Aorta (tissue), 5 donors: ENCODE results near the gene SNX3. TPM values are rescaled to one million over a fixed set of nuclear protein-coding genes. Genes with fewer than 3 reads are reported as not detected.

ENCODE experiments used
- ATAC-seq: fragments of 200-7000 bp; cut with Tn5 transposase; one replicate; pipeline ENCODE4 v1.9.1; 2022; ENCODE audit warnings: moderate library complexity; ENCODE audit not compliant: low FRiP score
- DNase-seq, 2 donors: peaks; one replicate each; pipeline ENCODE4 v3.0.0-alpha.2; 2020
- H3K27ac ChIP-seq, 2 donors: one replicate each; pipeline ENCODE4 v1.5.1; 2013; ENCODE audit warnings: low read length in 2 of 2, mild to moderate bottlenecking in 2 of 2, moderate library complexity in 2 of 2, control low read depth in 1 of 2, inconsistent platforms in 1 of 2, low read depth in 1 of 2
- H3K27me3 ChIP-seq, 2 donors: one replicate each; pipeline ENCODE4 v1.6.1; 2013; ENCODE audit warnings: control low read depth in 1 of 2, low read length in 1 of 2, mild to moderate bottlenecking in 1 of 2, moderate library complexity in 1 of 2; ENCODE audit not compliant: insufficient read depth in 2 of 2, control insufficient read depth in 1 of 2
- H3K36me3 ChIP-seq, 2 donors: one replicate each; pipeline ENCODE4 v1.6.1; 2013; ENCODE audit warnings: control low read depth in 1 of 2, low read length in 1 of 2, mild to moderate bottlenecking in 1 of 2; ENCODE audit not compliant: insufficient read depth in 2 of 2, control insufficient read depth in 1 of 2
- H3K4me1 ChIP-seq, 2 donors: one replicate each; pipeline ENCODE4 v1.6.1; 2013; ENCODE audit warnings: low read length in 2 of 2, control low read depth in 1 of 2, mild to moderate bottlenecking in 1 of 2, moderate library complexity in 1 of 2; ENCODE audit not compliant: insufficient read depth in 2 of 2, control insufficient read depth in 1 of 2
- H3K4me3 ChIP-seq, 2 donors: one replicate each; pipeline ENCODE4 v1.5.1; 2013; ENCODE audit warnings: low read length in 2 of 2, control low read depth in 1 of 2, mild to moderate bottlenecking in 1 of 2
- H3K9me3 ChIP-seq: one replicate; pipeline ENCODE4 v1.6.1; 2013; ENCODE audit warnings: mild to moderate bottlenecking, low read length; ENCODE audit not compliant: control insufficient read depth
- WGBS, 2 donors: extraction: QIAGEN DNeasy Blood & Tissue Kit; methylation state at CpG; one replicate each; pipeline ENCODE4 v1.1.7; 2013; 5-methylcytosine and 5-hydroxymethylcytosine counted together
- intact Hi-C, 2 donors: fragments of 100-400 bp; cut with DNase I; formaldehyde crosslinking; loops; one replicate each; pipeline versions ENCODE4 v1.14.2 to v1.15.0; 2022
- polyA plus RNA-seq, 2 donors: library from polyadenylated mRNA; stranded (reverse); fragments of 200-250 nt; gene quantifications; one replicate each; pipeline ENCODE4 v1.2.3, GENCODE V29; 2013
- total RNA-seq, 2 donors: library from RNA; stranded (reverse); fragmentation: NEBNext Ultra II Directional; extraction: Animal tissue kit (Norgen Biotek cat#: 25700); gene quantifications; one replicate each; pipeline ENCODE4 v1.2.1, GENCODE V29; 2021
- donor health status: healthy with polysubstance abuse.
- donor health status: Bipolar disorder and iron deficiency.
- donor health status: DM: no; HTN: no; CAD: no.
- donor health status: DM: no; HTN: no; CAD: no.
- donor health status: DM: yes; HTN: yes; CAD: no.

Gene SNX3
- total and polyA plus RNA-seq, 4 donors: 148 to 328 (median 190) TPM

GRCh38 chr6:108174371-108175175 is 86.3 kb downstream of the SNX3 start:
- ATAC-seq: no peak
- Histone ChIP-seq H3K9me3 (peaks cover 2% of the 10 kb centered on the region), H3K4me1 (no peaks in the 10 kb centered on the region), H3K4me3 (no peak overlapping the region), H3K27ac (no peak overlapping the region), H3K36me3 (no peaks in the 10 kb centered on the region), H3K27me3 (peaks cover 0 to 5% of the 10 kb centered on the region in 2 donors)
- peak in 1 of 2 donors; percentile 71 for DNase-seq
- WGBS, 2 donors: 8 to 11% methylated on average over 43 of the region's 43 CpGs
- intact Hi-C loops: no loop called here

GRCh38 chr6:108171918-108172516 is 88.8 kb downstream of the SNX3 start:
- H3K27me3 ChIP-seq: peaks cover 0 to 5% of the 10 kb centered on the region in 2 donors
- H3K9me3 ChIP-seq: peaks cover 2% of the 10 kb centered on the region
- H3K4me3 ChIP-seq: no peak overlapping the region
- no peak overlapping the region for H3K27ac ChIP-seq
- H3K36me3 ChIP-seq: no peaks in the 10 kb centered on the region
- 51 to 65% methylated on average over 3 of the region's 3 CpGs for WGBS, 2 donors
- no peak for ATAC-seq
- DNase-seq: no peak
- intact Hi-C loops: no loop called here
- no peaks in the 10 kb centered on the region for H3K4me1 ChIP-seq

GRCh38 chr6:108171291-108171917 is 89.4 kb downstream of the SNX3 start:
- H3K27me3 ChIP-seq: peaks cover 0 to 5% of the 10 kb centered on the region in 2 donors
- intact Hi-C loops: no loop called here
- H3K4me1 ChIP-seq: no peaks in the 10 kb centered on the region
- H3K4me3 ChIP-seq: no peak overlapping the region
- no peak overlapping the region for H3K27ac ChIP-seq
- H3K36me3 ChIP-seq: no peaks in the 10 kb centered on the region
- ATAC-seq (no peak), DNase-seq (no peak)
- 50 to 55% methylated on average over 21 of the region's 21 CpGs for WGBS, 2 donors
- H3K9me3 ChIP-seq: peaks cover 2% of the 10 kb centered on the region

GRCh38 chr6:108170332-108171290 is 90.2 kb downstream of the SNX3 start:
- Histone ChIP-seq H3K4me3 (no peak overlapping the region), H3K27me3 (peaks cover 0 to 5% of the 10 kb centered on the region in 2 donors), H3K4me1 (no peaks in the 10 kb centered on the region), H3K27ac (no peak overlapping the region), H3K9me3 (peaks cover 2% of the 10 kb centered on the region), H3K36me3 (no peaks in the 10 kb centered on the region)
- ATAC-seq (no peak), DNase-seq (no peak)
- WGBS, 2 donors: 29 to 31% methylated on average over 31 of the region's 31 CpGs
- intact Hi-C loops: no loop called here

- H3K27ac ChIP-seq: no peak overlapping the region
- 11 to 12% methylated on average over 55 of the region's 55 CpGs for WGBS, 2 donors
- intact Hi-C loops: no loop called here
- H3K9me3 ChIP-seq: peaks cover 2% of the 10 kb centered on the region
- H3K4me1 ChIP-seq: no peaks in the 10 kb centered on the region
- H3K27me3 ChIP-seq: peaks cover 0 to 5% of the 10 kb centered on the region in 2 donors
- H3K4me3 ChIP-seq: no peak overlapping the region
- no peaks in the 10 kb centered on the region for H3K36me3 ChIP-seq
- DNase-seq (no peak), ATAC-seq (no peak)
Observed at GRCh38 chr6:108169464-108170331, 91.1 kb downstream of the SNX3 start.

GRCh38 chr6:108168501-108169463 is 92.1 kb downstream of the SNX3 start:
- intact Hi-C loops: no loop called here
- WGBS, 2 donors: 5 to 7% methylated on average over 62 to 63 of the region's 63 CpGs

GRCh38 chr6:108168090-108168463 is 92.8 kb downstream of the SNX3 start:
- 43 to 46% methylated on average over 23 of the region's 23 CpGs for WGBS, 2 donors

More at GRCh38 chr6:108168501-108169463, 92.1 kb downstream of the SNX3 start:
- peaks cover 0 to 5% of the 10 kb centered on the region in 2 donors for H3K27me3 ChIP-seq
- H3K4me1 ChIP-seq: no peaks in the 10 kb centered on the region
- ATAC-seq: peak; percentile 47
- H3K4me3 ChIP-seq: peak overlapping the region in 1 of 2 donors; percentile 5
- no peak for DNase-seq
- H3K27ac ChIP-seq: no peak overlapping the region
- no peaks in the 10 kb centered on the region for H3K36me3 ChIP-seq
- H3K9me3 ChIP-seq: peaks cover 2% of the 10 kb centered on the region

More at GRCh38 chr6:108168090-108168463, 92.8 kb downstream of the SNX3 start:
- peak; percentile 6 for ATAC-seq
- no peak for DNase-seq
- Histone ChIP-seq H3K4me3 (no peak overlapping the region), H3K4me1 (no peaks in the 10 kb centered on the region), H3K27ac (no peak overlapping the region), H3K36me3 (no peaks in the 10 kb centered on the region), H3K9me3 (peaks cover 2% of the 10 kb centered on the region), H3K27me3 (peaks cover 0 to 5% of the 10 kb centered on the region in 2 donors)
- intact Hi-C loops: no loop called here
